GM18526 (cell line): ENCODE results near the gene UBE2QL1.

Experiments used
- POLR2A ChIP-seq: IDR thresholded peaks from 3 replicates; pipeline ENCODE4 v1.6.1; 2011; ENCODE audit not compliant: insufficient read length; ENCODE audit errors: extremely low read depth

UBE2QL1 gene

GRCh38 chr5:6418679-6419276, 29.9 kb upstream of the UBE2QL1 start:
- no peak for TF ChIP-seq POLR2A

DNA sequence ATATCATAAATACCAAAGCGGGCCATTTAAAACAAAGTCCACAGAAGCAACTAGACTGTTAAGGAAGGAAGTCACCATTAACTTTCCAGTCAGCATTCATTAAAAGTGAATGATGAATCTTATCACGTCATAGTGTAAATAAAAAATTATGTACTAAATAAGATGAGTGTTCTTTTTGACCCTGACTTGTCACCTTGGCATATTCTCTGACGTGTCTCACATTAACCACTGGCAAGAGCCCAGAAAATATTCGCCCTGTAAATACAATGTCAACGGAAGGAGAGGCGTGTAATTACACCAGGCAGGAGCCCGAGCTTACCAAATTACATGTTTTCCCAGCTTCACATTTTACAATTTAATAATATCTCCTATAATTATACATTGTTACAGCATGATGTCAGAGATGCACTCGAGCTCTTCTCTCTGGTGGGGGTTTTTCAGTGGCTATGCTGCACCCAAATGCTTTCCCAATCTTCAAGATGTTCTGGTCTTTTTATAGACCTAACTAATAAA, 29.3 kb upstream of the UBE2QL1 start:
- no peak for TF ChIP-seq POLR2A

- no peak for TF ChIP-seq POLR2A
These were observed 25.1 kb upstream of the UBE2QL1 start for GRCh38 chr5:6423327-6424109.

GRCh38 chr5:6424110-6424659, 24.5 kb upstream of the UBE2QL1 start:
- TF ChIP-seq POLR2A: no peak

GRCh38 chr5:6424700-6425099, 24.0 kb upstream of the UBE2QL1 start:
- no peak for TF ChIP-seq POLR2A

GRCh38 chr5:6427694-6428093, 21.0 kb upstream of the UBE2QL1 start:
- no peak for TF ChIP-seq POLR2A

DNA sequence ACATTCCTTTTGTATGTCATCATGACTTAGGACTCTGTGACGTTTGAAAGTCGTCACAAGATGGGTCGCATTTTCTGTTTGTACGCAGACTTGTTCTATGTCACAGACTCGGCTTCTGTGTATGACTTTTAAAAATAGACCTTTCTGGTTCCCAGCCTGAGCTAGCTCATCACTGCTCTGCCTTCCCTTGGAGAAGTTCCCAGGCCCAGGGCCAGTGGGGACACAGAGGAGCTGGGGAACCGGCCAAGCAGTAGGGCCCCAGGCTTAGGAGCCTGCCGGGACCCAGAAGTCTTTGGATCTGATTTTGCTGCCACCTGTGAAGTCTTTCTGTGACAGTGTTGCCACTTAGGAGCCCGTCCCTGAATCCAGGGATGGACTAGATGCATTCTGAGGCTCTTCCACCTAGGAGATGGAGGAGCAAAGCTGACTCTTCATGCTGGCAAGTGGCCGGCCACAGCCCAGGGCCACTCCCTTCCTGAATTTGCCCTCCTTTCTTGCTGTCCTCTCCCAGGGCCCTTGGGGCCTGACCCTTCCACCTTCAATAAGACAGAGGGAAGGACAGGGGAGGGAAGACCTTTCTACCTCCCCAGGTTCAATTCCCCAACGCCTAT, 18.1 kb upstream of the UBE2QL1 start:
- TF ChIP-seq POLR2A: no peak

DNA sequence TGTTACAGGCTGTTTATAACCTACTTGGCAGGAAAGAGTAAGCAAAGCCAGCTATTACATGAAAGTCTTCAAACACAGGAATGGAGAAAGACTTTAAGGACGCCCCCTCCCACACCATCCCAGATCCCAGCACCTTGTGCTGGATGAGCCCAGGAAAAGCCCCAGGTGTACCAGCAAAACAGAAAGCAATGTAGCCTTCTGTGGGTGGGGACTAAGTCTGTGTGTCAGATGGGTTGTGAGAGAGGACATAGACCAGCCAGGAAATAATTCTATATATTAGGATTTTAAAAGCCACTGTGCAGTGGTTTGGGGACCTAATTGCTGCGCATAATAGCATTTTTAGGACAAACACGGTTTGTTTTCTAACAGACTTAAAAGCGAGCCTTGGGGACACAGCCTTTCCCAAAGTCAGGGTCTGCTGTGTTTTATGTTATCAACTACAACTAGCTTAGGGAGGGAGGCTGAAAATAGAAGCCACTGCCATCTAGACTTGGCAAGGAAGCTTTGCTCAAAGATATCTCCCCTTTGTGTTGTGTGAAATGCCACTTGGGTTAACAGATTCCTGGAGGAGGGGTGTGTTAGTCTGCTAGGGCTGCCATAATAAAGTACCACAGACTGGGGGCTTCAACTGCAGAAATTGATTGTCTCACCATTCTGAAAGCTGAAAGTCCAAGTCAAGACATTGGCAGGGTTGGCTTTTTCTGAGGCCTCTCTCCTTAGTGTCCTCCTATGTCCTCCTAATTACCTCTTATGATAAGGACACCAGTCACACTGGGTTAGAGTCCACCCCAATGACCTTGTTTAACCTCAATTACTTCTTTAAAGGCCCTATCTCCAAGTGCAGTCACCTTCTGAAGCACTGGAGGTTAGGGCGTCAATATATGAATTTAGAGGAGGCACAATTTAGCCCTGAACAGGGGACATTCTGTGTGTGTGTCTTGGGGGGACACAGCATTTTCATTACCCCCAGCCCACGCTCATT, 17.2 kb upstream of the UBE2QL1 start:
- no peak for TF ChIP-seq POLR2A

GRCh38 chr5:6432206-6432605, 16.5 kb upstream of the UBE2QL1 start:
- TF ChIP-seq POLR2A: no peak

DNA sequence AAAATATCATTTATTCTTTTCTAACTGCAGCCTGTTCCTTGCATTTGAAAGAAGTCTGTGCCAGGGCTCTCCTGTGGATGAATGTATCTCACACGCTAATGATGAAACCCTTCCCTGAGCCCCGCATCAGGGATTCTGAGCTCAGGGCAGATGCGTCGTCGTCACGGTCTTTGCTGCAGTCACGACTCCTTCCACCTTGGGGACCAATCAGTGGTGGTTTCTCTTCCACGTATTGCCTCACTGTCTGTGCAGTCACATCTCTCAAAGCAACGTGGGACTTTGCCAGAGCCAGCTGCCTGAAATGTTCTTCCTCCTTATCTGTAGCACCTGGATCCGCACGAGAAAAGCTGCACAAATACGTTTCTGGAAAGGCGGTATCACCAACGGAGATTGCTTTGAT, 13.9 kb upstream of the UBE2QL1 start:
- TF ChIP-seq POLR2A: no peak

DNA sequence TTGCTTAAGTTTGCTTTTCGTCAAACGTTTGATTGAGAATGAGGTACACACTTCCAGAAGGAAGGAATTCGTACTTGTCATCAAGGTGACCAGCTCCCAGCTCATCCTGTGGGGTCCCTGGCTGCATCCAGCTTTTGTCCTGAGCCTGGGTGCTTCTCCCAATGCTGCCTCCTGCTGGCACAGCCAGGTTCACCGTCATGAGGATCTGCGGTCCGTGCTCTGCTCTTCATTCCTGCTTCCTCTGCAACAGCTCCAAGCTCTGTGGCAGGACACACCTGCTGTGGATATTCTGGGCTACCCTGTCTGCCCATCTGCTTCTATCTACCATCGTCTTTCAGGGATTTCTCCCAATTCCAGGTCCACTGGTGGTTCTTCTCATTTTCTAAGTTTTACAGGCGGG, 13.3 kb upstream of the UBE2QL1 start:
- no peak for TF ChIP-seq POLR2A

DNA sequence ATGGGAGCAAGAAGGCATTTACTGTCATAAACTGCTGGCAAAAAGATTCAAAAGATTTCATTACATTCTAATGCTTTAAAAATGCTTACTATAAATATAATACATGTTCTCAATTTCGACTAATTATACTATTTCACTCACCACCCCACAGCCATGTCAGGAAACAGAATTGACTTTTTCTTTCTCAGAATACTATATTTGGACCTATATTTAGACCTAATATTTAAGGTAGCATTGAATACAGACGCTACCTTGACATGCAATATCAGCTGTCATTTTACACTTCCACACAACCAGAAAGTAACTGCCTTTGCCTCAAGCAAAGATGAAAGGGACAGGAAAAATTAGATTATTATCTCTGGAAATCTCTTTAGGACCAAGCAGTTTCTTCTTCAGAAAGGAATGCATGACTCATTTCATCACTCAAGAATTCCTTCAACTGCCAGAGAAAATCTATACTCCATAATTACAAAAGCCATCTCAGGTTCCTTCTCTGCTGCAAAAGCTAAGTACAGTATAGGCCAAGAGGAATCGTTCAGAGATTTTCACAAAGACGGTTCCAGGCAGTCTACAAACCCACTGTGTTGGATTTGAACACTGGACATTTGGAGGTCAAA, 11.8 kb upstream of the UBE2QL1 start:
- no peak for TF ChIP-seq POLR2A

DNA sequence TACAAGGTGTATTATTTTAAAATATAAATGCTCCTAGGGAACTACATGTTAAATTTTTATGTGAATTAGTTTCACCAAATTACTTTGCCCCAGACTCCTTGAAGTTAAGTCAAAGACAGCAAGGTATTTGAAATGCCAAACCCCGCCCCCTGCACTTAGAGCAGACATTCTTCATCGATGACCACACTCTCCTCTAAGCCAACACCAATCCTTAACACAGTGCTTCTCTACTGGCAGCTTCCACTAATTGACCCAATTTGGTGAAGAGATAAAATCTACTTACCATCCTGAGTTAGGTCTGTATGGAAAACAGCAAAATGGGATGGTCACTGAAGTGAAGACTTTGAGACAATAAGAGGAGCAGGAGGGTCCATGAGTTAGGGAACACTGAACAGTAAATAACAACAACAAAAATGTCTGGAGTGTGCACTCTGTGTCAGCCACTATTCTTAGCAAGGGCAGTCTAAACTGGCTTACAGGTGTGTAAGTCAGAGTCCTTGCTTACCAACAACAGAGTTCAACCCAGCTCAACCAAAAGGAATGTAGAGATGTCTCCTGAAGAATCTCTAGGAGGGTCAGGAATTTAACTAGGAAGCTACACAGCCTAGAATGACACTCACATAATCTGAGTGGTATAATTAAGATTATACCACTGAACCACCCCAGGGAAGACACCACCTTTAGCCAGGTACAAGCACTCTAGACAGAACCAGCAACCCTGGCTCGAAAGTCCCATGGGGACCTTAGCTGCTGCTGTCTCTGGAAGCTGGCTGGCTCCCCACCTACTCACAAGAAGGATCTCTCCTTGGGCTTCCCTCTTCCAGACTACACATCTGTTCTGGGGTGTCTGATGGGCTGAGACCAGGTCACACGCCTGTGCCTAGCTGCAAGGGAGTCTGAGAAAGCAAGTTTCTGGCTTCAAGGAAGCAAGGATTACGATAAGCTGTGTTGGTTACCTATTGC, 8.8 kb upstream of the UBE2QL1 start:
- no peak for TF ChIP-seq POLR2A
